Suppressor macrophage treated with lipopolysaccharide for 4 hours (primary cell): ENCODE measurements around the gene JSRP1.

ENCODE experiments used
- DNase-seq: peaks from one replicate; pipeline ENCODE4 v3.0.0-alpha.2; 2020

JSRP1 gene

GRCh38 chr19:2214251-2214650, 42.0 kb downstream of the JSRP1 start:
- DNase-seq: no peak

- DNase-seq: no peak
These were observed 42.4 kb downstream of the JSRP1 start for GRCh38 chr19:2213799-2214198.

- no peak for DNase-seq
These were observed 43.1 kb downstream of the JSRP1 start for GRCh38 chr19:2212861-2213711.

- DNase-seq: no peak
These were observed 45.1 kb downstream of the JSRP1 start for GRCh38 chr19:2210987-2211740.

GRCh38 chr19:2210206-2210605, 46.0 kb downstream of the JSRP1 start:
- no peak for DNase-seq

GRCh38 chr19:2209408-2209807, 46.8 kb downstream of the JSRP1 start:
- DNase-seq: no peak

GRCh38 chr19:2208975-2209374, 47.2 kb downstream of the JSRP1 start:
- DNase-seq: no peak

GRCh38 chr19:2207991-2208860, 48.0 kb downstream of the JSRP1 start:
- DNase-seq: peak; percentile 15

- DNase-seq: no peak
These were observed 49.2 kb downstream of the JSRP1 start for GRCh38 chr19:2207008-2207407.

- no peak for DNase-seq
These were observed 53.9 kb downstream of the JSRP1 start for GRCh38 chr19:2202366-2202765.
